ENCODE measurements around the gene USP22.

USP22 gene

DNA sequence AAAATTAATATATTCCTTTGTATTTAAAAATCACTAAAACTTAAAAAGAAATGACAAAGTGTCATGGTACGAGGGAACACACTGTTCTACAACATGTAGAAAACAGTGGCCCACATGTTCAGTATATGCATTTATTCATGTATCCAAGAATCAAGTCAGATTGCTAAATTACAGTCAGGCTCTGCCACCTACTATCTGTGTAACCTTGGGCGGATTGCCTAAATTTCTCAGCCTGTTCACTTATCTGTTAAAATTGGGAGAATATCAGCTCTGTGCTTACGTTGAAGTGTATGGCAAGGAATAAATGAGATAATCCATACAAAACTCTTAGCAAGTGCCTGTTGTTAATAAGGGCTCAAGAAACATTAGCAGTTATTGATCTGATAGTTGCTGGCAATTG lies 3.4 kb upstream of the USP22 start:
- FAIRE-seq = no peak

DNA sequence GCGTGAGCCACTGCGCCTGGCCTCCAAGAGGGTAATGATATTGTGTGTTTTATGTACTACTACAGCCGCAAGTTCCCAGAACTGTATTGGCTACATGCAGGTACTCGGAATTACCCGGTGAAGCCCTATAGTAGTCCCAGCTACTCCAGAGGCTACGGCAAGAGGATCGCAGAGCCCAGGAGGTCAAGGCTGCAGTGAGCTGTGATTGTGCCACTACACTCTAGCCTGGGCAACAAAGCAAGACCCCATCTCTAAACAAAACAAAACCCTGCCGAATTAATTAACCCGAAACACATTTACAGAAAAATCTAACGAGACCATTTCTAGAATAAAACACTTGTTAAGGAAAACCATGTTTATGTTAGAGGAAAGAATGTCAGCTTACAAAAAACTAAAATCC lies 2.2 kb upstream of the USP22 start:
- FAIRE-seq = no peak

DNA sequence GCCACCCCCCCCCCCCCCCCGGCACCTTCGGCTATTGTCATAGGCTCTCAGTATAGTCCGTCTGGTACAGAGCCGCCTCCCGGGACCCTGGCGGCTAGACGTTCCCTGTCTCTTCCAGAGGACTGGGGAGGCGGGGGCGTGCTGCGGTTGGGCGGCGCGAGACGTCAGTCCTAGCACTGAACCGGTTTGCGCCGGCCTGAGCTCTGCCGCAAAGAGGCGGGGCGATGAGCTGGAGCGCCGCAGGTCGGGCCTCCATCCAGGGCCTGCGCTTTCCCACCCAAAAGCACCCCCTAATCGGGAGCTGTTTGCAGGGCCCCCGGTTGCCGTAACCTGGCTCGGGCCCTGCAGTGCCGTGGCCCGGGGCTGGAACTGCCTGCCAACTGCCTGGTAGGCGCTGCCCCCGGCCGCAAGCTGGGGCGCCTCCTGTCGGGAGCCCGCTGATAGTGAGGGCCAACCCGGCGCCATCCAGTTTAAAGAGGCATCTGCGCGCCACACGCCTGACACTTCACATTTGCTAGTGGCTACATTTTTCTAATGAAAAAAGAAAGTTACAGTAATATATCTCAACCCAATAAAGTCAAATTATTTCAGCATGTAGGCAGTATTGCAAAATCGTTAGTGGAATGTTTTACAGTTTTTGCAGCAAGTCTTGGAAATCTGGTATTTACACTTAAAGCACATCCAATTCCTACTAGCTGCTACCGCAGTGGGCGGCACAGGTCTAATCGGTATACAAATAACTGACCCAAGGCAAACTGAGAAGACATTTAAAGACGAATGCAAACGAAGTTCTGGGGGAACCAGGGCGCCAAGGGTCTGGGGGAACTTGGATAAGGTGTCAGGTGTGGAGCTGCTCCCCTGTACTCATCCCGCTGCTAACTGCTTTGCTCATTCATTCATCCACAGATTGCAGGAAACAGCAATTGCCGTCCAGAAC lies 753 bp upstream of the USP22 start:
- peak; percentile 64 for FAIRE-seq

DNA sequence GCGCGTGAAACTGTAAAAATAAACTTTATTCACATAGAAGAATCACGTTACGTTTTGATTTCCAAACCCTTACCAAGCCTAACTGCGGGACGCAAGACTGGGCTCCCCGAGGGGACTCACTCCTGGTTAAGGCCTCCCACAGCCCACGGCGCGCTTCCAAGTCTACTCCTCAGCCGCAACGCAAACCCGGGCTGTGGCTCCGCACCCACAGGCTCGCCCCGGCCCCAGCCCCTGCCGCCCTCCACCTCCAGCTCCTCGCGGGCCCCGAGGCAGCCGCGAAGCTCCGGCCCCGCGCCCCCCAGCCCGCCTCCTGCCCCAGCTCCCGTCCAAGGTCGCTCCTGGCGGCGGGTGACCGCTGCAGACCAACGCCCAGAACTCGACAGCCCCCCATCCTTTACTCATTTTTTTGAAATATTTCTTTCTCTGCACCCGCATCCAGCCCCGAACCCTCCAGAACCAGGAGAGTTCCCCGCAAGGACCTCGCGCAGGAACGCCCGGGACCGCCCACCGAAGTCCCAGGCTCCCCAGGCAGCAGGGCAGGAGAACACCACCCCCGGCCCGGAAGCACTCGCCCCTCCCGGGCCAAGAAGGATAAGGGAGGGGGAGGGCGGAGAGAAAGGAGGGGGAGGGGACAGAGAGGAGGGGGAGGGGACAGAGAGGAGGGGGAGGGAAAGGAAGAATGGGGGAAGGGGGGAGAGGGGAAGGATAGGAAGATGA lies 912 bp downstream of the USP22 start:
- no peak for FAIRE-seq

DNA sequence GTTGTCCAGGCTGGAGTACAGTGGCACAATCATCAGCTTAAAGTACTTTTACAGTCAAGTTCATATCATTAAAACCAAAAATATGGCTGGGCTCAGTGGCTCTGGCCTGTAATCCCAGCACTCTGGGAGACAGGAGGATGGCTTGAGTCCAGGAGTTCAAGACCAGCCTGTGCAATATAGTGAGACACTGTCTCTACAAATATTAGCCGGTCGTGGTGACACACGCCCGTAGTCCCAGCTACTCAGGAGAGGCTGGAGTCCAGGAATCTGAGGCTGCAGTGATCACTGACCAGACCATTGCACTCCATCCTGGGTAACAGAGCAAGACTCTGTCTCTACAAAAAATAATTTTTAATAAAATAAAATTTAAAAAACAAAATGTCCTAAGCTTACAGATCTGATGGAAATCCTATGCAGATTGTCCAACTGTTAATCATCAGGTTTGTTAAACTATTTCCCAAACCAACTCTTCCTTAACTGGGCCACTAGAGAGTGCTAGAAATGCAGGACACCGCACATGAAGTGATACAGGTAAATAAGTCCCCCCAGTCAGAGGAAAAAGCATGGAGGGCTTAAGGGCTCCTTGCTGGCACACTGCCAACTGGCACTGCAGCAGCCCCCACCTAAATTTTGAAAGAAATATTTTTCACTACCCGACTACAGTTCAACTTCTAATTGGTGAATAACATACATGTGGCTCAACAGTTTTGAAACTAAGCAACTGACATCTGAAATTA lies 2.8 kb downstream of the USP22 start:
- FAIRE-seq = peak; percentile 57

DNA sequence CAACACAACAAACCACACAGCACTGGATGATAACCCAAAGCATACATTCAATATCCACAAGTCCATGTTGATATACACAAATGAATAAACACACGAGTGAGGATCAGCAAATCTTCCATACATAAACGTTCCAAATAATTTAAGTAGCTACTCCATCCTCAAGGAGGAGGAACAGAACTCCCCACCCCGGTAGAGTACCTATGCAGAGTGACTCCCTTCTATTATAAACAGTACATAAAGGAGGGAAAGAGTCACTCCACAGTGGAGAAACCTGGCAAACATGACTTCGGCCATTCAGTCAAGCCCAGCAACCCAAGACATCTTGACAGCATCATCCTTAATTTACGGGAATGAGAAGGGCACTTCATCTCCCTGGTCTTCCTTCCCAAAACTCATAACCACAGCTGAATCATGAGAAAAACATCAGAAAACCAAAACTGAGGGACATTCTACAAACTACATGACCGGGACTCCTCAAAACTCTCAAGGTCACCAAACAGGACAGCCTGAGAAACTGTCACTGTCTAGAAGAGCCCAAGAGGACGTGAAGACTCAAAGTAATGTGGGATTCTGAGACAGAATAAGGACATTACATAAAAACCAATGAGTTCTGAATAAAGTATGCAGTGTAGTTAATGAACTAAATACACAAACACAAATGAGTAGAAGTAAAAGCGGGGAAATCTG lies 5.6 kb downstream of the USP22 start:
- no peak for FAIRE-seq

DNA sequence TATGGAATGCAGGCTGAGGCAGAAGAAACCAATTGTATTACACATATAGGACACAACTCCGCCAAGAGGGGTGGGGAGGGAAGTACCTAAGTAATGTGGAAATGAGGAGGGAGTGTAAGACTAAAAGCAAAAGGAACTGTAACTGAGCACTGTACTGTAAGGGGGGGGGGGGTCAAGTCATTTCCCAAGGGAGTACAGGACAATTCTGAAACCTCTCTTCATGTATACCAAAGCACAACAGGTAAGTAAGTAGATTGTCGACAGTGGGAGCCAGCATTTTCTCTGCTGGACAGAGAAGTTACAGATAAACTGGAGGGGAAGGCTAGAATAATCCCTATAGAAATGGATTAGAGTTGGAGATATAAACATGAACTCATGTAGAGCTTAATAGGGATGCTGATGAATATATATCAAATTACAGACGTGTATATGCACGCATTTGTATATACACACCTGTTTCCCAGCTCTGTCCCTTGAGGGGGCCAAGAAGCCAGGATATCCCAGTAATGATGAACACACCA lies 6.4 kb downstream of the USP22 start:
- no peak for FAIRE-seq

DNA sequence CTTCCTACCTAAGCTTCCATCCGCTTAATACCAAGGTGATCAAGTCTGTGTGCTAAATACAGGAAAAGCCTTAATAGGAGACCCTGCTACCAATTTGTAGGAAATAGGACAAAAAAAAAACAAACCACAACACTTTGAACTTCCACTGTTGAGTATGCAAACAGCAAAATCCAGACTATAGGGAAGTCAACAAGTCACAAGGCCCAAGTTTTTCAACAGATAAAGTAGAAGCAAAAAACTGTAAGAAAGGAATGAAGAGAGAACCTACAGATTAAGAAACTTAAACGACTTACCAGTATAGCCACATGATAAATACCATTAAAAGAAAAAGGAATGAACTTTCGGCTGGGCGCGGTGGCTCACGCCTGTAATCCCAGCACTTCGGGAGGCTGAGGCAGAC lies 7.4 kb downstream of the USP22 start:
- no peak for FAIRE-seq

DNA sequence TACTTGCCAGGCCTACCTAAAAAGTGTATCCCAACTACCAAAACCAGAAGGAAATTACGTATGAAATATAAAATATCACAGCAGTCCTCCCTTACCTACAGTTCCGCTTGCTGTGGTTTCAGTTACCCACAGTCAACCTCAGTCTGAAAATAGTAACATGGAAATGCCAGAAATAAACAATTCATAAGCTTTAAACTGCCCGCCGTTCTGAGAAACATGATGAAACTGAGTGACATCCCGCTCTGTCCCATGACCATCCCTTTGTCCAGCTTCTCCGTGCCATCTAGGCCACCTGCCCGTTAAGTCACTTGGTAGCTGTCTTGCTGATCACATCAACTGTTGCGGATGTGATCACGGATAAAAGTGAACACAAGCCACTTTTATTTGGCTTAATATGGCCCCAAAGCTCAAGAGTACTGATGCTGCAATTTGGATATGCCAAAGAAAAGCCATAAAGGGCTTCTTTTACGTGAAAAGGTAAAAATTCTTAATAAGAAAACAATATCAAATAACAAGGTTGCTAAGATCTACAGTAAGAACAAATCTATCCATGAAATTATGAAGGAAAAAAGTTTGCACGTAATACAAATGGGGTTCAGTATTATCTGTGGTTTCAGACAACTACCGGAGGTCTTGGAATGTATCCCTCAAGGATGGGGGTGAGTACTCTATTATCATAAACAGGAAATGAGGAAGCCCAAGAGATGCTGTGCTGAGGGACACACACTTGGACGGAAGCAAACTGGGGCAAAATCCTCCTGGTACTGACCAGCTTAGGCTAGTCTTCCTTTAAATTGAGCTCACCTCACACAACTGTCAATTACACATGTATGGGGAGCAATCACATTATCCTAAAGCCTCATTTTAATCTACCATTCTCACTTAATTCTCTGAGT lies 8.2 kb downstream of the USP22 start:
- no peak for FAIRE-seq

DNA sequence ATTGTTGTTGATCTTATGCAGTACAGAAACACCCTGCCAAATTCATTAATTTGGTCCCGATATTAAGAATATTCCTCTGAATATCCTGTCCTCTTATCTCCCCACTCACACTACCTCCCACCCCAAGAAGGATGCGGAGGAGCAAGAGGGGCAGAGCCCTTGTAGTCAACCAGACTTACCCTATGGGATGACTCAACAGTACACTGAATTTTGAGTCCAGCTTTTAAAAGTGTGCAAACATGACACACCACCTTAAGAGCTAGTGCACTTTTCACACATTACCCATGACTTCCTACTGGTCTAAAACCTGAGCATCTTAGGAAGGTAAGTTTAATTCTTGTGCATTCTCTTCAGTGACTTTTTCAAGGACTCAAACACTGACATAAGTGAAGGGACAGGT lies 9.5 kb downstream of the USP22 start:
- FAIRE-seq = no peak

DNA sequence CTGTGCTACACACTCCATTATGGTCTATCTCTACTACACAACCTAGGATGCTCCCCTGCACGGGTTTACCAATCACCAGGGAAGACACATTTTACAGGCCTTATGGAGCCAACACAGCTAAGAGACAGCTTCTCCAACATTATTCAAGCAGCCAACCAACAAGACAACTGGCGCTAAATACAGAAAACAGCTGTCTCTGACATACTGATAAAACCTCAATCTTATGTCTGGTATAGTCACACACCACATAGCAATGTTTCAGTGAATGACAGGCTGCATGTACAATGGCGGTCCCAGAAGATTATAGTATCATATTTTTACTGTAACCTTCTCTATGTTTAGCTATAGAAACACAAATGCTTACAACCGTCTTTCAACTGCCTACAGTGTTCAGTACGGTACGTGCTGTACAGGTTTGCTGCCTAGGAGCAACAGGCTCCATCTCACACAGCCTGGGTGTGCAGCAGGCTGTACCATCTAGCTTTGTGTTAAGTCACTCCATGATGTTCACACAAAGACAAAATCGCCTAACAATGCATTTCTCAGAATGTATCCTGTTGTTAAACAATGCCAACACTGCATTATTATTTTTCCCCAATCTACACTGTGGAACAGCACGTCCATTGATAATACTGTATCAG lies 10.9 kb downstream of the USP22 start:
- FAIRE-seq = no peak

DNA sequence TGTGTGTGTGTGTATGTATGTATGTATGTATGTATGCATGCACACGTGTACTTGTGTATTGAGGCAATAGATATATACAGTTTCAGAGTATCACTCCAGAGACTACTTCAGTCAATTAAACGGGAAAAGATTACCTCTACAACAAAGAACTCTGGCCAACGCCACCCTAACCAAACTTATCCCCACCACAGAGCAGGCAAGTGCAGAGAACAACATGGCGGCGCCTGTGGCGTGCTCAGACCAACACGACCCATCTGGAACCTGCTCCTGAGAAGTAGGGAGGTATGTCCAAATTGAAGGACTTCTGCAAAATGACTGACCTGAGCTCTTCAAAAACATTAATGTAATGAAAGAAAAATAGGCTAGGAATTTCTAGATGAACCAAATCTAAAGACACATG lies 12.4 kb downstream of the USP22 start:
- FAIRE-seq = no peak

DNA sequence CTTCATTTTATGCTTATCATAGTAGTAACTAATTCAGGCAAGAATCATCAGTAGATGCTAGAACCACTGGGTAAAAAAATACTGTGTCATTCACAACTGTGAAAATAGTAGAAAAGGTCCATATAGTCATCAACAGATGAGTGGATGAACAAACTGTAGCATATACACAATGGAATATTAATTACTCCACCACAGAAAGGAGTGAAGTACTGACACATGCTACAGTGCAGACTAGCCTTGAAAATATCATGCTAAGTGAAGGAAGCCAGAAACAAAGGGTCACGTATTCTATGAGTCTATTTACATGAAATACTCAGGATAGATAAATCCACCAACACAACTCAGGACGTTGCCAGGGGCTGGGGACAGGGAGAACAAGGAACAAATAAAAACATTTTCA lies 13.3 kb downstream of the USP22 start:
- no peak for FAIRE-seq

DNA sequence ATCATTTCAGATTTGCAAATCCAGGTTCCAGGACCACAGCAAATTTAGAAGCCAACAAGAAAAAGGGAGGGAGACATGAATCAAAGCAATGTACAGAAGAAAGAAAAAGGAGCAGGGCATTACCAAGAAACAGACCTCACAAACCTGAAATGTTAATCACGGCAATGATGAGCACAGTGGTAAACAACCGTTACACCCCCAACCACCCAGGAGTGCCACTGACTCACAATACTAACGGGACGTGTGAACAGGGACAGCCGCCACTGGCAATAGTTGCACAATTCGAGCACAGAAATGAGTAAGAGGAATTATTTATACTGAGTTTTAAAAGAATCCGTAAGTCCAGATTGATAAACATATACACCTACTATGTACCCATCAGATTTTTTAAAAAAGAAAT lies 13.8 kb downstream of the USP22 start:
- FAIRE-seq = no peak

DNA sequence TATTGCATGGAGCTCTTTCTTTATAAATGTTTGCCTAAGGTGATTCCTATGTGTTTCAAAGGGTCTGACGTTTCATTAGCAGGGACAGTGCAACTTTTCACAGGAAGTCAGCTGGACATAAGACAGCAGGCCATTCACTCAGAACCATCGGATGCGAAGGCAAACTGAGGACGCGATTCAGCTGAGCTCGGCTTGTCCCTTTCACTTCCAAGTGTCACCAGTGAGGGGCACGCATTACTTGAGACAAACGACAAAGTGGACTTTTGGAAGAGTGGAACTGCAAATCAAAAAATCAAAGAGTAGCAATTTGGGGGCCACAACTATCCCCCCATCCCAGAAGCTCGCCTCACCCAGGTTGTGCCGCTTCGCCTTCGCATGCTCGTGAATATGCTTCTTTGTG lies 14.6 kb downstream of the USP22 start:
- no peak for FAIRE-seq

DNA sequence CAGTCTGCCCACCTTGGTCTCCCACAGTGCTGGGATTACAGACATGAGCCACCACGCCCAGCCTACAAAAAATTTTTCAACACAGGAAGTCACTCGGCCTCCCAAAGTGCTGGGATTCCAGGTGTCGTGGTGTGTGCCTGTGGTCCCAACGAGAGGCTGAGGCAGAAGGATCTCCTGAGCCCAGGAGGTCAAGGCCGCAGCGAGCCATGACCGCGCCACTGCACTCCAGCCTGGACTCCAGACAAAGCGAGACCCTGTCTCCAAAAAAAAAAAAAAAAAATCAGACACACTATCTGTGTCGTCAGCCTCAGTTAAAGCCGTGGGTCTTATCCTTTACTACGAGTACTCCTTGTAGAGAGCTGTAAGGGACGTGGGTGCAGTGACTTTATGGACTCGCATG lies 15.8 kb downstream of the USP22 start:
- no peak for FAIRE-seq

DNA sequence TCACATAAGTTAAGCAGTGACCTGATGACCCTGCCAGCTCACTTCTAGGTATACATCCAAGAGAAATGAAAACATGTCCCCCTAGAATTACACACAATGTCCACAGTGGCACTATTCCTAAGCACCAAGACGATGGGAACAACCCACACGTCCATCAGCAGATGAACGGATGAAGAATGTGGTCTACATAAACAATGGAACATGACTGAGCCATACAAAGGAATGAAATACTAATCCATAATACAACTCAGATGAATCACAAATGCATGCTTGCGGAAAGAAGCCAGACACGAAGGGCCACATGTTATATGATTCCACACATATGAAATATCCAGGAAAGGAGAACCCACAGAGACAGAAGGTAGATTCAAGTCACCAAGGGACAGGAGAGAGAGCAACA lies 17.4 kb downstream of the USP22 start:
- FAIRE-seq = no peak

DNA sequence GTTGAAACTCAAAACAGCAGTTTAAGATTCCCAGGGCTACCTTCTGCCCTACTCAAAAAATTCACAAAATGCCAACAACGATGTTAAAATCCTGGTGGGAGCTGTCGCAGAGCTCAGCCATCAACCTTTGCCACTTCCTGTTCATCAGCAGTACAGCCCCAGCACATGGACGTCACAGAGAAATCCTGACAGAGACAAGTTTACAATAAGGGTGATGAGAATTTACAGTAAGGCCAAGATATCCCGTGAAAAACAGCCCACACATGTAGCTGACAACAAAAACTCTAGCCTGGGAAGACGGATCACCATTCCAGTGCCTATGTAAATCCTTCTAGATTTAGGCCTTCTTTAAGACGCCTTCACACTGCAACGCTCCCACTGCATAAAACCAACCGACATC lies 18.8 kb downstream of the USP22 start:
- no peak for FAIRE-seq

DNA sequence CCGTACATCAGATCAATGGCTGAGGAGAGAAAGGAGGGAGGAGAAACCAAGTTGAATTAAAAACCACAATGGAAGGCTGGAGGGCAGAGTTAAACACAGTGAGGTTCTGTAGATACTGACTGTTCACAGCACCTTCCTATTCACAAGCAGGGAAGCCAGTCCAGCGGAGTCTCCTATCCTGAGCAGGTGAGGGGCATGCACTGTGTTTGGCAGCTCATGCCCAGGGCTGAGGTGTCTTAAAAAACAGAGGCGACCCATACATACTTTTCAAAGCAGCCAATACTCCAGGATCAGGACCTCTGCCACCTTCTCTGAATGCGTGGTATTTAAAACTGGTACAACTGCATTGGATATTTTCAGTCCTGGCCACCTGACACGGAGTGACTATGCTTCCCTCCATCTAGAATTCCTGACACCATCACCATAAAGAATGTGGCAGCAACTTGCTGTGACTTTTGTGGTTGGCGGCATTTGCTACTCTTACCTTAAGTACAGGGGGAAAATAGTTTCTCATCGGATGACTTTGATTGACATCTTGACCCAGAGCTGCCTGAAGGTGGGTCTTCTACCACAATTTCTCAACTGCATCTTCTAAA lies 21.5 kb downstream of the USP22 start:
- FAIRE-seq = no peak

DNA sequence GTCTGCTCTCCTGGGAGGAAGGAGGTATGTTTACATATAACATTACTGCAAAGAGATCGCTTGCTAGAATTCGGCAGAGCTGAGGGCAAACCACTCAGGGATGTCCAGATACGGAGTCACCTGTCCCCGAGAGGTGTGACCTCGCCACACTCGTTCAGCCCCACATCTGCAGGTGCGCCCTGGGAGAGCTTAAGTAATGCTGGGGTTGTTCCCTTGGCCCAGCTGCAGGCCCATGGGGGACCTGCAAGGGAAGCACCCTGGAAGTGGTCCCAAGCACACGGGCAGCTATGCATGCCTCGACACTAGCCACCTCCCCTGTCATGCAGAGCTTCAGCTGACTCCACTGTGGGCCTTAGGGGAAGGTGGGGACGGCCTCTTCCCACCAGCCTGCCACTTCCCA lies 22.2 kb downstream of the USP22 start:
- no peak for FAIRE-seq
